Keratinocyte (primary cell): ENCODE measurements around the gene MTA1. TPM values are rescaled to one million over a fixed set of nuclear protein-coding genes. Genes with fewer than 3 reads are reported as not detected.

Experiments used
- DNase-seq: peaks from one replicate; pipeline ENCODE4 v3.0.0-alpha.2; 2011; ENCODE audit warnings: low read depth, missing footprints, low spot score
- FAIRE-seq: peaks from 2 replicates; lab custom pipeline; 2011; peaks lifted over from hg19 to GRCh38; lab: Jason Lieb, UNC
- H2AFZ ChIP-seq: 2 replicates; pipeline ENCODE4 v1.6.0; 2012; ENCODE audit warnings: low read length, control low read depth, inconsistent platforms; ENCODE audit not compliant: control insufficient read depth
- H3K27ac ChIP-seq: 2 replicates; pipeline ENCODE4 v1.5.1; 2011; ENCODE audit warnings: low read length; ENCODE audit not compliant: control insufficient read depth, insufficient read depth
- H3K27me3 ChIP-seq: 3 replicates; pipeline ENCODE4 v1.6.0; 2011; ENCODE audit warnings: low read length; ENCODE audit not compliant: control insufficient read depth, insufficient read depth; ENCODE audit errors: extremely low read depth
- H3K36me3 ChIP-seq, 2 experiments: 2 replicates in 1 of 2; 3 replicates in 1 of 2; pipeline ENCODE4 v1.5.1; 2011; ENCODE audit warnings: low read length in 2 of 2, mild to moderate bottlenecking in 1 of 2; ENCODE audit not compliant: control insufficient read depth in 2 of 2, insufficient read depth in 2 of 2; ENCODE audit errors: extremely low read depth in 1 of 2
- H3K4me1 ChIP-seq: 3 replicates; pipeline ENCODE4 v1.5.1; 2011; ENCODE audit warnings: low read length; ENCODE audit not compliant: control insufficient read depth, insufficient read depth; ENCODE audit errors: extremely low read depth
- H3K4me2 ChIP-seq: 3 replicates; pipeline ENCODE4 v1.6.0; 2011; ENCODE audit warnings: low read depth, low read length; ENCODE audit not compliant: control insufficient read depth, insufficient read depth; ENCODE audit errors: extremely low read depth
- H3K4me3 ChIP-seq, 3 experiments: fragments of 200-600 bp in 1 of 3; sonication (generic) in 1 of 3; 2 replicates in 2 of 3; 3 replicates in 1 of 3; pipeline ENCODE4 v1.5.1; 2011 to 2016; ENCODE audit warnings: low read length in 3 of 3, mild to moderate bottlenecking in 3 of 3, control low read depth in 2 of 3, inconsistent platforms in 1 of 3, low read depth in 1 of 3, mixed read lengths in 1 of 3, mixed run types in 1 of 3, moderate library complexity in 1 of 3; ENCODE audit not compliant: control insufficient read depth in 2 of 3, insufficient read depth in 2 of 3; ENCODE audit errors: extremely low read depth in 1 of 3
- H3K79me2 ChIP-seq: 2 replicates; pipeline ENCODE4 v1.6.0; 2012; ENCODE audit warnings: low read length; ENCODE audit not compliant: control insufficient read depth, insufficient read depth
- H3K9ac ChIP-seq: 3 replicates; pipeline ENCODE4 v1.6.0; 2011; ENCODE audit warnings: low read length; ENCODE audit not compliant: control insufficient read depth, insufficient read depth; ENCODE audit errors: extremely low read depth
- H3K9me1 ChIP-seq: 3 replicates; pipeline ENCODE4 v1.6.0; 2011; ENCODE audit warnings: low read length; ENCODE audit not compliant: control insufficient read depth, insufficient read depth; ENCODE audit errors: extremely low read depth
- H3K9me3 ChIP-seq: 2 replicates; pipeline ENCODE4 v1.5.1; 2012; ENCODE audit warnings: low read depth, low read length; ENCODE audit not compliant: control insufficient read depth
- H4K20me1 ChIP-seq: 3 replicates; pipeline ENCODE4 v1.6.0; 2011; ENCODE audit warnings: low read length; ENCODE audit not compliant: control insufficient read depth, insufficient read depth; ENCODE audit errors: extremely low read depth
- EZH2 ChIP-seq: IDR thresholded peaks from one replicate; pipeline ENCODE4 v1.6.1; 2012; ENCODE audit warnings: inconsistent platforms, mild to moderate bottlenecking, low read length, moderate library complexity
- dilution Hi-C: fragments of 300-500 bp; cut with MboI; formaldehyde crosslinking; loops from one replicate; pipeline ENCODE4 v1.7.0; 2020; ENCODE audit warnings: low sequenced_read_pairs; ENCODE audit not compliant: extremely low pct_ligation_motif_present
- polyA plus RNA-seq, 5 experiments: library from polyadenylated mRNA; depleted of rRNA in 3 of 5; stranded (reverse) in 3 of 5; stranded (forward) in 1 of 5; unstranded in 1 of 5; fragments of >200 nt; gene quantifications; 1 replicate in 1 of 5; 2 replicates in 3 of 5; 3 replicates in 1 of 5; pipeline versions ENCODE4 v1.2.1 to v1.2.3, GENCODE V29; 2011 to 2012; ENCODE audit warnings: missing spikeins in 2 of 5, low read depth in 1 of 5, low replicate concordance in 1 of 5
- TF ChIP-seq, protein P1 (sequence below), 3 experiments: IDR thresholded peaks in 1 of 3; conservative IDR thresholded peaks in 1 of 3; optimal IDR thresholded peaks in 1 of 3; 2 replicates in 2 of 3; 3 replicates in 1 of 3; pipeline versions ENCODE3 to v1.5.1; 2011; ENCODE audit warnings: low read length in 3 of 3, mild to moderate bottlenecking in 3 of 3, moderate library complexity in 2 of 3, control low read depth in 1 of 3, inconsistent platforms in 1 of 3; ENCODE audit not compliant: insufficient read depth in 2 of 3; ENCODE audit errors: extremely low read depth in 1 of 3

Gene MTA1
- polyA plus RNA-seq, 1 donor (not counting 4 experiments of a cell fraction or from before 2014, with no cell fraction given), result 33.6 TPM

GRCh38 chr14:105505101-105505500, 85.5 kb downstream of the MTA1 start:
- Histone ChIP-seq H3K27ac (no peak overlapping the region), H3K4me3 (no peak overlapping the region), H4K20me1 (no peaks in the 10 kb centered on the region), H3K27me3 (no peaks in the 10 kb centered on the region), H3K9me3 (no peaks in the 10 kb centered on the region), H3K9me1 (no peaks in the 10 kb centered on the region), H3K79me2 (no peaks in the 10 kb centered on the region), H2AFZ (no peak overlapping the region), H3K4me2 (no peak overlapping the region), H3K36me3 (no peaks in the 10 kb centered on the region), H3K9ac (no peak overlapping the region), H3K4me1 (no peaks in the 10 kb centered on the region)
- FAIRE-seq (no peak), DNase-seq (no peak)
- dilution Hi-C loops, result no loop called here
- TF ChIP-seq EZH2, result no peak
- TF ChIP-seq, protein P1, sequence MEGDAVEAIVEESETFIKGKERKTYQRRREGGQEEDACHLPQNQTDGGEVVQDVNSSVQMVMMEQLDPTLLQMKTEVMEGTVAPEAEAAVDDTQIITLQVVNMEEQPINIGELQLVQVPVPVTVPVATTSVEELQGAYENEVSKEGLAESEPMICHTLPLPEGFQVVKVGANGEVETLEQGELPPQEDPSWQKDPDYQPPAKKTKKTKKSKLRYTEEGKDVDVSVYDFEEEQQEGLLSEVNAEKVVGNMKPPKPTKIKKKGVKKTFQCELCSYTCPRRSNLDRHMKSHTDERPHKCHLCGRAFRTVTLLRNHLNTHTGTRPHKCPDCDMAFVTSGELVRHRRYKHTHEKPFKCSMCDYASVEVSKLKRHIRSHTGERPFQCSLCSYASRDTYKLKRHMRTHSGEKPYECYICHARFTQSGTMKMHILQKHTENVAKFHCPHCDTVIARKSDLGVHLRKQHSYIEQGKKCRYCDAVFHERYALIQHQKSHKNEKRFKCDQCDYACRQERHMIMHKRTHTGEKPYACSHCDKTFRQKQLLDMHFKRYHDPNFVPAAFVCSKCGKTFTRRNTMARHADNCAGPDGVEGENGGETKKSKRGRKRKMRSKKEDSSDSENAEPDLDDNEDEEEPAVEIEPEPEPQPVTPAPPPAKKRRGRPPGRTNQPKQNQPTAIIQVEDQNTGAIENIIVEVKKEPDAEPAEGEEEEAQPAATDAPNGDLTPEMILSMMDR (optimal IDR thresholded peaks at IDR 0.05 in 1 of 3, IDR thresholded peaks at IDR 0.05 in 1 of 3, conservative IDR thresholded peaks at IDR 0.05 in 1 of 3; ENCODE audit: extremely low read depth in 1 of 3, insufficient read depth in 2 of 3, low read length in 3 of 3), result no peak

DNA sequence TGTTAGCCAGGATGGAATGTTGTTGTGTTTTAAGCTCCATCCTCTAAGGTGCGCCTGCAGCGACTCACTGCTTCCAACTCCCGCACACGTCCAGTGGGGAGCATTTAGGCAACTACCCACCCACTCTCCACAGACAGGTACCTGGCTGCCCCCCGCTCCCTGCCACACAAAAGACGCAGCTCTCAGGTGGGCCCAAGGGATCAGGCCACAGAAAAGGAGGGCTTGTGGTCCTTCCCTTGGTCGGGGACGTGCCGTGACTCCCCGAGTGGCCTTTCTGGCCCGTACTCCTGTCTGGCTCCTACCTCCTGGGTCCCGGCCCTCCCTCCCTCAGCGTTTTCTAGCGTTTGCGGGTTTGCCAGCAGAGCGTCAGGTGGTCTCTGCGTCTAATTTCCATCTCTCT, 87.6 kb downstream of the MTA1 start:
- Histone ChIP-seq H2AFZ (no peak overlapping the region), H3K27ac (no peak overlapping the region), H3K9me3 (no peaks in the 10 kb centered on the region), H3K4me1 (peaks cover 4% of the 10 kb centered on the region), H3K9ac (no peak overlapping the region), H3K4me3 (no peak overlapping the region), H3K9me1 (no peaks in the 10 kb centered on the region), H4K20me1 (no peaks in the 10 kb centered on the region), H3K4me2 (no peak overlapping the region), H3K27me3 (no peaks in the 10 kb centered on the region), H3K36me3 (no peaks in the 10 kb centered on the region), H3K79me2 (no peaks in the 10 kb centered on the region)
- DNase-seq (no peak), FAIRE-seq (no peak)
- TF ChIP-seq, protein P1 (optimal IDR thresholded peaks at IDR 0.05 in 1 of 3, IDR thresholded peaks at IDR 0.05 in 1 of 3, conservative IDR thresholded peaks at IDR 0.05 in 1 of 3; ENCODE audit: extremely low read depth in 1 of 3, insufficient read depth in 2 of 3, low read length in 3 of 3), result no peak
- TF ChIP-seq EZH2, result no peak
- dilution Hi-C loops, result no loop called here
